Spleen (tissue), 11 donors: ENCODE measurements around the gene EBF4. TPM values are rescaled to one million over a fixed set of nuclear protein-coding genes. Genes with fewer than 3 reads are reported as not detected.

Experiments
- DNase-seq: peaks from one replicate; pipeline ENCODE4 v3.0.0-alpha.2; 2020
- H3K27ac ChIP-seq, 8 donors: fragments of 200-600 bp; sonication (generic) in 7 of 8; 1 replicate in 4 of 8; 2 replicates in 4 of 8; pipeline versions ENCODE4 v1.5.0 to v1.8.0; 2016 to 2021; ENCODE audit warnings: inconsistent platforms in 4 of 8, mild to moderate bottlenecking in 4 of 8, moderate library complexity in 1 of 8
- H3K27me3 ChIP-seq, 7 donors: fragments of 200-600 bp; sonication (generic) in 6 of 7; replicated peaks in 1 of 7; 1 replicate in 4 of 7; 2 replicates in 3 of 7; pipeline versions ENCODE4 v1.5.0 to v1.8.0; 2016 to 2021; ENCODE audit warnings: inconsistent platforms in 3 of 7, mild to moderate bottlenecking in 1 of 7
- H3K36me3 ChIP-seq, 6 donors: fragments of 200-600 bp; sonication (generic) in 5 of 6; 1 replicate in 4 of 6; 2 replicates in 2 of 6; pipeline versions ENCODE4 v1.5.0 to v1.8.0; 2016 to 2021; ENCODE audit warnings: inconsistent platforms in 2 of 6
- H3K4me1 ChIP-seq, 6 donors: fragments of 200-600 bp; sonication (generic) in 5 of 6; 1 replicate in 3 of 6; 2 replicates in 3 of 6; pipeline versions ENCODE4 v1.5.0 to v1.8.0; 2016 to 2021; ENCODE audit warnings: inconsistent platforms in 3 of 6
- H3K4me3 ChIP-seq, 8 donors: fragments of 200-600 bp; sonication (generic) in 7 of 8; 1 replicate in 4 of 8; 2 replicates in 4 of 8; pipeline versions ENCODE4 v1.5.0 to v1.8.0; 2016 to 2021; ENCODE audit warnings: inconsistent platforms in 4 of 8, mild to moderate bottlenecking in 4 of 8, moderate library complexity in 2 of 8
- H3K9me3 ChIP-seq, 8 donors: fragments of 200-600 bp; sonication (generic) in 7 of 8; 1 replicate in 4 of 8; 2 replicates in 4 of 8; pipeline versions ENCODE4 v1.5.0 to v1.8.0; 2016 to 2021; ENCODE audit warnings: inconsistent platforms in 4 of 8
- CTCF ChIP-seq, 11 experiments: fragments of 200-600 bp in 7 of 11; fragments of 450-650 bp in 4 of 11; sonication (generic) in 4 of 11; IDR thresholded peaks in 8 of 11; conservative IDR thresholded peaks in 3 of 11; 1 replicate in 7 of 11; 2 replicates in 4 of 11; pipeline versions ENCODE4 v1.4.0 to v1.8.0; 2016 to 2021; ENCODE audit warnings: antibody characterized with exemption in 11 of 11, inconsistent platforms in 4 of 11, mild to moderate bottlenecking in 1 of 11
- POLR2A ChIP-seq, 3 donors: fragments of 450-650 bp; IDR thresholded peaks; one replicate each; pipeline ENCODE4 v1.5.1; 2017; ENCODE audit warnings: antibody characterized with exemption in 3 of 3, mild to moderate bottlenecking in 1 of 3
- POLR2AphosphoS5 ChIP-seq, 3 donors: sonication (generic); formaldehyde crosslinking; IDR thresholded peaks; one replicate each; pipeline ENCODE4 v1.5.1; 2017; ENCODE audit warnings: antibody characterized with exemption in 3 of 3
- WGBS, 5 donors: extraction: QIAGEN DNeasy Blood & Tissue Kit in 3 of 5; methylation state at CpG; one replicate each; pipeline versions ENCODE4 v1.1.5 to v1.1.7; 2013 to 2018; 5-methylcytosine and 5-hydroxymethylcytosine counted together
- intact Hi-C: fragments of 100-400 bp; cut with DNase I; formaldehyde crosslinking; loops from one replicate; pipeline ENCODE4 v1.15.0; 2023; ENCODE audit warnings: low total_unique reads
- polyA plus RNA-seq, 3 donors: library from polyadenylated mRNA; stranded (reverse); fragments of 200-250 nt; gene quantifications; one replicate each; pipeline ENCODE4 v1.2.1, GENCODE V29; 2013
- total RNA-seq, 7 donors: library from RNA; depleted of rRNA in 3 of 7; stranded (reverse); fragments of >200 nt in 3 of 7; fragmentation: NEBNext Ultra II Directional in 4 of 7; extraction: Animal tissue kit (Norgen Biotek cat#: 25700) in 4 of 7; gene quantifications; one replicate each; pipeline versions ENCODE4 v1.1.0 to v1.2.1, GENCODE V29; 2016 to 2021
- donor health status: healthy with polysubstance abuse.
- donor health status: DM: no; HTN: no; CAD: no; lungs with moderate emphysema.
- donor health status: DM: no; HTN: no; CAD: no.
- donor health status: Bipolar disorder and iron deficiency.
- donor health status: healthy.
- donor health status: DM: no; HTN: no; CAD: no.
- donor health status: DM: yes; HTN: yes; CAD: no.

The EBF4 gene
- total and polyA plus RNA-seq, 10 donors, result 2.5 to 19.2 (median 6.4) TPM

GRCh38 chr20:2755451-2756055 lies 63.0 kb downstream of the EBF4 start:
- peaks cover 13 to 32% (median 30%) of the 10 kb centered on the region in 6 donors for H3K4me1 ChIP-seq
- H3K9me3 ChIP-seq, result no peaks in the 10 kb centered on the region
- 59 to 72% (median 65%) methylated on average over 14 to 18 of the region's 18 CpGs for WGBS, 5 donors
- no peak overlapping the region for H3K27ac ChIP-seq
- no peaks in the 10 kb centered on the region for H3K36me3 ChIP-seq
- TF ChIP-seq POLR2A (IDR thresholded peaks at IDR 0.05) (no peak), CTCF (IDR thresholded peaks at IDR 0.05 in 8 of 11, conservative IDR thresholded peaks at IDR 0.05 in 3 of 11) (no peak), POLR2AphosphoS5 (IDR thresholded peaks at IDR 0.05) (no peak)
- H3K27me3 ChIP-seq, result peaks cover 0 to 100% (median 47%) of the 10 kb centered on the region in 7 donors
- H3K4me3 ChIP-seq, result no peak overlapping the region
- DNase-seq, result peak; percentile 65
- intact Hi-C loops, result no loop called here

DNA sequence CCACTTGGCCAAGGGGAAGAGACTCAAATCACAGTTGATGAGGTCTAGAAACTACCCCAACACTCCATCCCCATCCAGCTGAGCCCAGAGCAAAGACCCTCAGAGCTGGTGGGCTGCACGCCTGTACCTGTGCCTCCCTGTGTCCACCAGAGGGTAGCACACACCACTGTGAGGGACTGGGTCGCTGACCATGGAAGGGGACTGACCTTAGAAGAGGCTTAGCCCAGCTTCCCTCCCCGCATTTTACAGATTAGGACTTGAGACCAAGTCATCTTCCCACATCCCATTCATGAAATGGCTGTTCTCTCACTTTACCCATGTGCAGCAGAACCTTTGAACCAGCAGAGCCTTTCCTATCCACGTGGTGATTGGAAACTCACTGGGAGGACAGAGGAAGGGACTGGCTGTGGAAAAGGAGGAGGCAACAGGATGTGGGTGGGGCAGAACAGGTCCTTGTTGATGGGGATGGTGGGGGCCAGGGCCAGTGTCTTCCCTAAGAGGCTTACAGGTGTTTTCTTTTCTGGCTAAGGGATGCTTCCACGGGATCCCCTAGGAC lies 63.6 kb downstream of the EBF4 start:
- intact Hi-C loops, result no loop called here
- Histone ChIP-seq H3K4me1 (peaks cover 11 to 26% (median 24%) of the 10 kb centered on the region in 6 donors), H3K36me3 (no peaks in the 10 kb centered on the region), H3K27ac (no peak overlapping the region), H3K9me3 (no peaks in the 10 kb centered on the region), H3K4me3 (no peak overlapping the region), H3K27me3 (peaks cover 0 to 99% (median 47%) of the 10 kb centered on the region in 7 donors)
- WGBS, 5 donors, result 37 to 50% (median 44%) methylated on average over 5 of the region's 5 CpGs
- DNase-seq, result peak; percentile 41
- TF ChIP-seq CTCF (IDR thresholded peaks at IDR 0.05 in 8 of 11, conservative IDR thresholded peaks at IDR 0.05 in 3 of 11) (peak in 4 of 11 experiments; percentile 18 to 50 (median 41)), POLR2AphosphoS5 (IDR thresholded peaks at IDR 0.05) (no peak), POLR2A (IDR thresholded peaks at IDR 0.05) (no peak)

DNA sequence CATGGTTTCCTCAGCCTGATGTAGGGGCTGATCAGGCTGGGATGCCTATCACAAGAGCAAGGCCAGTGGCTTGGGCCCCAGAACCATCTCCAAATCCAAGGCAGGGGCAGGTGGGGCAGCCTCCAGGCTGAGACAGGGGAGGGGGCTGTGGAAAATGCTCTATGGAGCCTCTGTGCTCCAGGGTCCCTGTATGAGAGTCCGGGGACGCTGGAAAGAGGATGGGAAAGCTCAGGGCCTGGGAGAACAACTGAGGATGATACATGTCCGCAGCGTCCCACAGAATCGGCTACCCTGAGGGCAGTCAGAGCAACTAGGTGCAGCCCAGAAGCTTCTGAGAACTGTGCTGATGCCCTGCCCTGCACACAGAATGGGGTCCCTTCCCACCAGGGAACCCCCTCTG lies 64.4 kb downstream of the EBF4 start:
- intact Hi-C loops, result no loop called here
- WGBS, 5 donors, result 84 to 100% (median 89%) methylated on average over 2 to 5 of the region's 5 CpGs

More for the DNA sequence above, 64.4 kb downstream of the EBF4 start:
- Histone ChIP-seq H3K9me3 (no peaks in the 10 kb centered on the region), H3K36me3 (no peaks in the 10 kb centered on the region), H3K4me1 (peaks cover 8 to 17% (median 16%) of the 10 kb centered on the region in 6 donors), H3K27me3 (peaks cover 0 to 95% (median 46%) of the 10 kb centered on the region in 7 donors), H3K4me3 (no peak overlapping the region), H3K27ac (no peak overlapping the region)
- TF ChIP-seq POLR2AphosphoS5 (IDR thresholded peaks at IDR 0.05) (no peak), POLR2A (IDR thresholded peaks at IDR 0.05) (no peak), CTCF (IDR thresholded peaks at IDR 0.05 in 8 of 11, conservative IDR thresholded peaks at IDR 0.05 in 3 of 11) (no peak)
- peak; percentile 33 for DNase-seq
